GM12878 (cell line): ENCODE measurements around the gene GALNT6. TPM values are rescaled to one million over a fixed set of nuclear protein-coding genes. Genes with fewer than 3 reads are reported as not detected.

Experiments used
- ATAC-seq: fragments of 200-7000 bp; cut with Tn5 transposase; 3 replicates; pipeline ENCODE4 v1.9.1; 2020; ENCODE audit warnings: mild to moderate bottlenecking, moderate library complexity
- BruUV-seq: library from RNA; stranded (reverse); fragments of 400-500 nt; replicated peaks from 2 replicates; lab custom pipeline; 2021; lab: Mats Ljungman, UMichigan
- CTCF ChIA-PET: fragments of 300-600 bp; sonication (Branson Sonifier 250); formaldehyde crosslinking; extraction: SDS; loops from one replicate; lab custom pipeline; 2021; ENCODE audit warnings: inconsistent platforms; lab: Yijun Ruan, JAX
- POLR2A ChIA-PET: fragments of 350-600 bp; formaldehyde crosslinking; extraction: SDS; loops from one replicate; lab custom pipeline; 2021; ENCODE audit warnings: inconsistent platforms; lab: Charles Lee
- RAD21 ChIA-PET: fragments of 300-600 bp; sonication (Branson Sonifier 250); formaldehyde crosslinking; loops from one replicate; lab custom pipeline; 2023; ENCODE audit warnings: antibody characterized with exemption; ENCODE audit not compliant: unreplicated experiment; lab: Charles Lee
- SMC1A ChIA-PET: fragments of 300-600 bp; sonication (Branson Sonifier 250); formaldehyde crosslinking; loops from one replicate; lab custom pipeline; 2023; ENCODE audit not compliant: unreplicated experiment, uncharacterized antibody; lab: Charles Lee
- DNase-seq: peaks from one replicate; pipeline ENCODE4 v3.0.0-alpha.2; 2011; ENCODE audit warnings: low read depth, low spot score
- FAIRE-seq: peaks from 3 replicates; lab custom pipeline; 2011; peaks lifted over from hg19 to GRCh38; lab: Jason Lieb, UNC
- H2AFZ ChIP-seq: 2 replicates; pipeline ENCODE4 v1.6.0; 2011; ENCODE audit warnings: low read depth, low read length, control low read depth; ENCODE audit not compliant: control insufficient read depth
- H3K27ac ChIP-seq: 2 replicates; pipeline ENCODE4 v1.5.1; 2011; ENCODE audit warnings: control low read depth; ENCODE audit not compliant: control insufficient read depth, insufficient read depth
- H3K27me3 ChIP-seq, 2 experiments: replicated peaks in 1 of 2; 2 replicates each; pipeline versions ENCODE4 v1.6.0 to v1.6.1; 2011; ENCODE audit warnings: low read length in 1 of 2; ENCODE audit not compliant: control insufficient read depth in 2 of 2, insufficient read depth in 2 of 2
- H3K36me3 ChIP-seq, 2 experiments: 2 replicates each; pipeline ENCODE4 v1.5.1; 2011; ENCODE audit warnings: low read length in 1 of 2; ENCODE audit not compliant: control insufficient read depth in 2 of 2, insufficient read depth in 2 of 2
- H3K4me1 ChIP-seq: 2 replicates; pipeline ENCODE4 v1.6.1; 2011; ENCODE audit warnings: mild to moderate bottlenecking, low read length, moderate library complexity, mixed read lengths; ENCODE audit not compliant: control insufficient read depth, insufficient read depth
- H3K4me2 ChIP-seq: 2 replicates; pipeline ENCODE4 v1.6.0; 2011; ENCODE audit warnings: control low read depth; ENCODE audit not compliant: control insufficient read depth, insufficient read depth
- H3K4me3 ChIP-seq: fragments of 200-600 bp; sonication (generic); 2 replicates; pipeline ENCODE4 v1.5.1; 2016
- H3K79me2 ChIP-seq: 2 replicates; pipeline ENCODE4 v1.6.0; 2011; ENCODE audit warnings: low read length; ENCODE audit not compliant: control insufficient read depth, insufficient read depth
- H3K9ac ChIP-seq: 2 replicates; pipeline ENCODE4 v1.8.0; 2011; ENCODE audit warnings: low read length, control low read depth, mixed read lengths; ENCODE audit not compliant: control insufficient read depth, insufficient read depth
- H3K9me3 ChIP-seq: replicated peaks from 3 replicates; pipeline ENCODE4 v1.5.1; 2011; ENCODE audit warnings: mild to moderate bottlenecking, low read length; ENCODE audit not compliant: control insufficient read depth, insufficient read depth
- H4K20me1 ChIP-seq: 2 replicates; pipeline ENCODE4 v1.6.0; 2011; ENCODE audit not compliant: control insufficient read depth, insufficient read depth
- IKZF1 ChIP-seq: fragments of 450-650 bp; conservative IDR thresholded peaks from 2 replicates; pipeline ENCODE4 v1.6.1; 2017; ENCODE audit warnings: antibody characterized with exemption, mild to moderate bottlenecking
- MTA3 ChIP-seq: IDR thresholded peaks from 2 replicates; pipeline ENCODE4 v1.6.1; 2012; ENCODE audit warnings: low read length, inconsistent platforms, borderline replicate concordance
- MXI1 ChIP-seq: fragments of 150-350 bp; IDR thresholded peaks from 2 replicates; pipeline ENCODE4 v1.6.1; 2011; ENCODE audit warnings: low read depth, mild to moderate bottlenecking, inconsistent platforms, low read length, improper control_type of control experiment
- MYC ChIP-seq: IDR thresholded peaks from 2 replicates; pipeline ENCODE4 v1.6.1; 2011; ENCODE audit warnings: mild to moderate bottlenecking, low read length, moderate library complexity, inconsistent platforms; ENCODE audit not compliant: insufficient read depth, insufficient replicate concordance, insufficient read length, severe bottlenecking
- NFIC ChIP-seq: IDR thresholded peaks from 2 replicates; pipeline ENCODE4 v1.6.1; 2012; ENCODE audit warnings: low read depth, mild to moderate bottlenecking, inconsistent platforms, low read length, moderate library complexity
- SMARCA5 ChIP-seq: fragments of 450-650 bp; IDR thresholded peaks from 2 replicates; pipeline ENCODE4 v1.6.1; 2017; ENCODE audit warnings: mild to moderate bottlenecking
- SREBF2 ChIP-seq: IDR thresholded peaks from 2 replicates; pipeline ENCODE4 v1.6.1; 2012; ENCODE audit warnings: mild to moderate bottlenecking, low read length
- WRNIP1 ChIP-seq: IDR thresholded peaks from 2 replicates; pipeline ENCODE4 v1.6.1; 2011; ENCODE audit warnings: low read depth, low read length, improper control_type of control experiment, borderline replicate concordance
- ZZZ3 ChIP-seq: IDR thresholded peaks from 2 replicates; pipeline ENCODE4 v1.6.1; 2011; ENCODE audit warnings: low read depth; ENCODE audit not compliant: control insufficient read depth, insufficient read length
- WGBS: methylation state at CpG from one replicate; pipeline ENCODE4 v1.1.6; 2016; ENCODE audit warnings: low lambda C conversion rate; ENCODE audit not compliant: insufficient replicate concordance, insufficient coverage; ENCODE audit errors: missing lambda C conversion rate; 5-methylcytosine and 5-hydroxymethylcytosine counted together
- in situ Hi-C: fragments of 300-500 bp; cut with MboI; formaldehyde crosslinking; loops from 9 replicates; pipeline ENCODE4 v1.14.3; 2018; ENCODE audit warnings: mixed read lengths
- intact Hi-C: fragments of 100-400 bp; cut with micrococcal nuclease; formaldehyde crosslinking; loops from one replicate; pipeline ENCODE4 v1.14.2; 2022; ENCODE audit not compliant: unreplicated experiment
- polyA plus RNA-seq, 11 experiments: library from polyadenylated mRNA; depleted of rRNA in 4 of 11; unstranded in 6 of 11; stranded (reverse) in 5 of 11; fragments of >200 nt; fragmentation: Nextera tagmentation in 4 of 11; fragmentation: Illumina TruSeq in 1 of 11; extraction: Ambion mirVana in 4 of 11; extraction: Trizol in 1 of 11; gene quantifications; 1 replicate in 1 of 11; 2 replicates in 10 of 11; pipeline versions ENCODE4 v1.2.1 to v1.2.3, GENCODE V29; 2011 to 2016; ENCODE audit warnings: inconsistent platforms in 2 of 11, missing spikeins in 2 of 11, low read depth in 1 of 11
- total RNA-seq, 4 experiments: library from RNA; depleted of rRNA in 3 of 4; stranded (reverse); fragments of >200 nt in 3 of 4; fragmentation: Illumina TruSeq in 1 of 4; extraction: Trizol in 1 of 4; gene quantifications; 2 replicates each; pipeline versions ENCODE4 v1.2.1 to v1.2.3, GENCODE V29; 2013 to 2021
- TF ChIP-seq, protein P1 (sequence below): fragments of 450-650 bp; IDR thresholded peaks from 2 replicates; pipeline ENCODE4 v1.6.1; 2016; ENCODE audit warnings: mild to moderate bottlenecking, moderate library complexity, borderline replicate concordance
- TF ChIP-seq, protein P2 (sequence below): fragments of 450-650 bp; IDR thresholded peaks from 2 replicates; pipeline ENCODE4 v1.6.1; 2014; ENCODE audit warnings: mild to moderate bottlenecking
- TF ChIP-seq, protein P3 (sequence below): IDR thresholded peaks from 2 replicates; pipeline ENCODE4 v1.6.1; 2011; ENCODE audit warnings: mild to moderate bottlenecking, low read depth, low read length, moderate library complexity; ENCODE audit not compliant: insufficient replicate concordance
- TF ChIP-seq, protein P4 (sequence below): IDR thresholded peaks from 2 replicates; pipeline ENCODE4 v1.6.1; 2012; ENCODE audit warnings: improper control_type of control experiment, low read depth, low read length; ENCODE audit not compliant: insufficient replicate concordance

The GALNT6 gene
- total and polyA plus RNA-seq, 10 of the 15 experiments (the other 5 are each of a cell fraction or from before 2014, with no cell fraction given), result 6.6 to 40.4 (median 23.7) TPM

DNA sequence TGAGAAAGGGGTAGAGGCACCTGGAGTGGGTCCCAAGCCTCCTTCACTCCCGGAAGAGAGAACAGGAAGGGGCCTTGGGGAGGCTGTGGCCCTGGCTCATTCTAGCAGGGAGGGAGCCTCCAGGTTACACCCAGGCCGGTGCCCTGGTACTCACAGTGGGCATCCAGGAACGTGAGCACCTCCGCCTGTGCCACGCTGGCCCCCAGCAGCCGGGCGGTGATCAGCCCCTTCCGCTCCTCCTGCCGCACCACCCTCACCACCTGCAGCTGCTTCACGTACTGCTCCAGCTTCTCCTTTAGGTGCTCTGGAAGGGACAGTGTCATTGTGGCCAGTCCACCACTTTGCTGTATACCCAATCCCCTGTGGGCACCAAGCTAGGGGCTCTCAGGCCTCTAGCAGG is 25.9 kb downstream of the GALNT6 start:
- Histone ChIP-seq H3K27me3 (no peaks in the 10 kb centered on the region), H4K20me1 (no peaks in the 10 kb centered on the region), H3K4me1 (peaks cover 21% of the 10 kb centered on the region), H3K36me3 (peaks cover 0 to 7% of the 10 kb centered on the region in 2 experiments; a peak in 3 of 4 replicates), H3K9me3 (no peaks in the 10 kb centered on the region), H3K4me2 (no peak overlapping the region), H3K4me3 (no peak overlapping the region), H3K27ac (no peak overlapping the region), H3K9ac (no peak overlapping the region), H3K79me2 (peaks cover 1% of the 10 kb centered on the region; the same call in 1 of the 2 replicates), H2AFZ (no peak overlapping the region)
- RAD21 ChIA-PET, result no interaction called here
- BruUV-seq, result no TSS peak
- FAIRE-seq (no peak), DNase-seq (no peak), ATAC-seq (no peak)
- intact Hi-C loops, result no loop called here
- CTCF ChIA-PET, result no interaction called here
- 100% methylated on average over 7 of the region's 10 CpGs for WGBS
- in situ Hi-C loops, result no loop called here
- POLR2A ChIA-PET, result no interaction called here
- SMC1A ChIA-PET, result interaction anchor here (0.9 to 1.5 kb wide), 2 partner anchors 24 to 128 kb away, joined by 3 read pairs; no protein-coding TSS in a partner anchor
- TF ChIP-seq, protein P1, sequence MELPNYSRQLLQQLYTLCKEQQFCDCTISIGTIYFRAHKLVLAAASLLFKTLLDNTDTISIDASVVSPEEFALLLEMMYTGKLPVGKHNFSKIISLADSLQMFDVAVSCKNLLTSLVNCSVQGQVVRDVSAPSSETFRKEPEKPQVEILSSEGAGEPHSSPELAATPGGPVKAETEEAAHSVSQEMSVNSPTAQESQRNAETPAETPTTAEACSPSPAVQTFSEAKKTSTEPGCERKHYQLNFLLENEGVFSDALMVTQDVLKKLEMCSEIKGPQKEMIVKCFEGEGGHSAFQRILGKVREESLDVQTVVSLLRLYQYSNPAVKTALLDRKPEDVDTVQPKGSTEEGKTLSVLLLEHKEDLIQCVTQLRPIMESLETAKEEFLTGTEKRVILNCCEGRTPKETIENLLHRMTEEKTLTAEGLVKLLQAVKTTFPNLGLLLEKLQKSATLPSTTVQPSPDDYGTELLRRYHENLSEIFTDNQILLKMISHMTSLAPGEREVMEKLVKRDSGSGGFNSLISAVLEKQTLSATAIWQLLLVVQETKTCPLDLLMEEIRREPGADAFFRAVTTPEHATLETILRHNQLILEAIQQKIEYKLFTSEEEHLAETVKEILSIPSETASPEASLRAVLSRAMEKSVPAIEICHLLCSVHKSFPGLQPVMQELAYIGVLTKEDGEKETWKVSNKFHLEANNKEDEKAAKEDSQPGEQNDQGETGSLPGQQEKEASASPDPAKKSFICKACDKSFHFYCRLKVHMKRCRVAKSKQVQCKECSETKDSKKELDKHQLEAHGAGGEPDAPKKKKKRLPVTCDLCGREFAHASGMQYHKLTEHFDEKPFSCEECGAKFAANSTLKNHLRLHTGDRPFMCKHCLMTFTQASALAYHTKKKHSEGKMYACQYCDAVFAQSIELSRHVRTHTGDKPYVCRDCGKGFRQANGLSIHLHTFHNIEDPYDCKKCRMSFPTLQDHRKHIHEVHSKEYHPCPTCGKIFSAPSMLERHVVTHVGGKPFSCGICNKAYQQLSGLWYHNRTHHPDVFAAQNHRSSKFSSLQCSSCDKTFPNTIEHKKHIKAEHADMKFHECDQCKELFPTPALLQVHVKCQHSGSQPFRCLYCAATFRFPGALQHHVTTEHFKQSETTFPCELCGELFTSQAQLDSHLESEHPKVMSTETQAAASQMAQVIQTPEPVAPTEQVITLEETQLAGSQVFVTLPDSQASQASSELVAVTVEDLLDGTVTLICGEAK, result no peak
- TF ChIP-seq SREBF2, result no peak
- no peak for TF ChIP-seq MXI1
- TF ChIP-seq, protein P2, sequence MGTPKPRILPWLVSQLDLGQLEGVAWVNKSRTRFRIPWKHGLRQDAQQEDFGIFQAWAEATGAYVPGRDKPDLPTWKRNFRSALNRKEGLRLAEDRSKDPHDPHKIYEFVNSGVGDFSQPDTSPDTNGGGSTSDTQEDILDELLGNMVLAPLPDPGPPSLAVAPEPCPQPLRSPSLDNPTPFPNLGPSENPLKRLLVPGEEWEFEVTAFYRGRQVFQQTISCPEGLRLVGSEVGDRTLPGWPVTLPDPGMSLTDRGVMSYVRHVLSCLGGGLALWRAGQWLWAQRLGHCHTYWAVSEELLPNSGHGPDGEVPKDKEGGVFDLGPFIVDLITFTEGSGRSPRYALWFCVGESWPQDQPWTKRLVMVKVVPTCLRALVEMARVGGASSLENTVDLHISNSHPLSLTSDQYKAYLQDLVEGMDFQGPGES, result no peak
- no peak for TF ChIP-seq MYC
- no peak for TF ChIP-seq NFIC
- no peak for TF ChIP-seq MTA3
- TF ChIP-seq, protein P3, sequence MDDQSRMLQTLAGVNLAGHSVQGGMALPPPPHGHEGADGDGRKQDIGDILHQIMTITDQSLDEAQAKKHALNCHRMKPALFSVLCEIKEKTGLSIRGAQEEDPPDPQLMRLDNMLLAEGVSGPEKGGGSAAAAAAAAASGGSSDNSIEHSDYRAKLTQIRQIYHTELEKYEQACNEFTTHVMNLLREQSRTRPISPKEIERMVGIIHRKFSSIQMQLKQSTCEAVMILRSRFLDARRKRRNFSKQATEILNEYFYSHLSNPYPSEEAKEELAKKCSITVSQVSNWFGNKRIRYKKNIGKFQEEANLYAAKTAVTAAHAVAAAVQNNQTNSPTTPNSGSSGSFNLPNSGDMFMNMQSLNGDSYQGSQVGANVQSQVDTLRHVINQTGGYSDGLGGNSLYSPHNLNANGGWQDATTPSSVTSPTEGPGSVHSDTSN, result no peak
- no peak for TF ChIP-seq WRNIP1
- TF ChIP-seq, protein P4, sequence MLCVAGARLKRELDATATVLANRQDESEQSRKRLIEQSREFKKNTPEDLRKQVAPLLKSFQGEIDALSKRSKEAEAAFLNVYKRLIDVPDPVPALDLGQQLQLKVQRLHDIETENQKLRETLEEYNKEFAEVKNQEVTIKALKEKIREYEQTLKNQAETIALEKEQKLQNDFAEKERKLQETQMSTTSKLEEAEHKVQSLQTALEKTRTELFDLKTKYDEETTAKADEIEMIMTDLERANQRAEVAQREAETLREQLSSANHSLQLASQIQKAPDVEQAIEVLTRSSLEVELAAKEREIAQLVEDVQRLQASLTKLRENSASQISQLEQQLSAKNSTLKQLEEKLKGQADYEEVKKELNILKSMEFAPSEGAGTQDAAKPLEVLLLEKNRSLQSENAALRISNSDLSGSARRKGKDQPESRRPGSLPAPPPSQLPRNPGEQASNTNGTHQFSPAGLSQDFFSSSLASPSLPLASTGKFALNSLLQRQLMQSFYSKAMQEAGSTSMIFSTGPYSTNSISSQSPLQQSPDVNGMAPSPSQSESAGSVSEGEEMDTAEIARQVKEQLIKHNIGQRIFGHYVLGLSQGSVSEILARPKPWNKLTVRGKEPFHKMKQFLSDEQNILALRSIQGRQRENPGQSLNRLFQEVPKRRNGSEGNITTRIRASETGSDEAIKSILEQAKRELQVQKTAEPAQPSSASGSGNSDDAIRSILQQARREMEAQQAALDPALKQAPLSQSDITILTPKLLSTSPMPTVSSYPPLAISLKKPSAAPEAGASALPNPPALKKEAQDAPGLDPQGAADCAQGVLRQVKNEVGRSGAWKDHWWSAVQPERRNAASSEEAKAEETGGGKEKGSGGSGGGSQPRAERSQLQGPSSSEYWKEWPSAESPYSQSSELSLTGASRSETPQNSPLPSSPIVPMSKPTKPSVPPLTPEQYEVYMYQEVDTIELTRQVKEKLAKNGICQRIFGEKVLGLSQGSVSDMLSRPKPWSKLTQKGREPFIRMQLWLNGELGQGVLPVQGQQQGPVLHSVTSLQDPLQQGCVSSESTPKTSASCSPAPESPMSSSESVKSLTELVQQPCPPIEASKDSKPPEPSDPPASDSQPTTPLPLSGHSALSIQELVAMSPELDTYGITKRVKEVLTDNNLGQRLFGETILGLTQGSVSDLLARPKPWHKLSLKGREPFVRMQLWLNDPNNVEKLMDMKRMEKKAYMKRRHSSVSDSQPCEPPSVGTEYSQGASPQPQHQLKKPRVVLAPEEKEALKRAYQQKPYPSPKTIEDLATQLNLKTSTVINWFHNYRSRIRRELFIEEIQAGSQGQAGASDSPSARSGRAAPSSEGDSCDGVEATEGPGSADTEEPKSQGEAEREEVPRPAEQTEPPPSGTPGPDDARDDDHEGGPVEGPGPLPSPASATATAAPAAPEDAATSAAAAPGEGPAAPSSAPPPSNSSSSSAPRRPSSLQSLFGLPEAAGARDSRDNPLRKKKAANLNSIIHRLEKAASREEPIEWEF, result no peak
- no peak for TF ChIP-seq IKZF1
- no peak for TF ChIP-seq ZZZ3
- no peak for TF ChIP-seq SMARCA5
